ENCODE results near the gene CRAMP1.

- TF ChIP-seq POLR2A (IDR thresholded peaks at IDR 0.05; ENCODE audit: low read length) (no peak), GATA1 (IDR thresholded peaks at IDR 0.05; ENCODE audit: low read depth, low read length) (no peak)
Measured at GRCh38 chr16:1651094-1651973, 39.2 kb downstream of the CRAMP1 start.
